Glomerular endothelial cell (primary cell): ENCODE measurements around the gene FASLG. TPM values are rescaled to one million over a fixed set of nuclear protein-coding genes. Genes with fewer than 3 reads are reported as not detected.
"Not testable (repeated sequence)": the region's sequence is repeated elsewhere in the genome, so short reads cannot be mapped to it uniquely, and the experiment has no call there.

Source experiments
- DNase-seq: peaks from one replicate; pipeline ENCODE4 v3.0.0-alpha.2; 2011; ENCODE audit warnings: low read depth, low spot score; ENCODE audit errors: extremely low read depth
- total RNA-seq: library from RNA; depleted of rRNA; stranded (reverse); fragments of >200 nt; gene quantifications from 2 replicates; pipeline ENCODE4 v1.2.3, GENCODE V29; 2015

The FASLG gene
- not detected in 2 replicates for total RNA-seq

GRCh38 chr1:172658871-172659453, at the start of gene FASLG:
Gene FASLG (plus strand): TSS chr1:172659103. CDS start chr1:172659202, 99 bp downstream.
- no peak for DNase-seq

GRCh38 chr1:172609528-172609927, 49.4 kb upstream of the FASLG start:
- no peak for DNase-seq

- no peak for DNase-seq
Observed at GRCh38 chr1:172612478-172612877, 46.4 kb upstream of the FASLG start.

GRCh38 chr1:172613294-172613693, 45.6 kb upstream of the FASLG start:
- no peak for DNase-seq

- DNase-seq: no peak
Observed at GRCh38 chr1:172616195-172616594, 42.7 kb upstream of the FASLG start.

GRCh38 chr1:172616636-172617035, 42.3 kb upstream of the FASLG start:
- no peak for DNase-seq

- DNase-seq: not testable (repeated sequence)
Observed at GRCh38 chr1:172620603-172621002, 38.3 kb upstream of the FASLG start.

- no peak for DNase-seq
Observed at GRCh38 chr1:172622541-172622940, 36.4 kb upstream of the FASLG start.

- no peak for DNase-seq
Observed at GRCh38 chr1:172623748-172624147, 35.2 kb upstream of the FASLG start.

GRCh38 chr1:172626845-172627244, 32.1 kb upstream of the FASLG start:
- no peak for DNase-seq

- DNase-seq: no peak
Observed at GRCh38 chr1:172627702-172628101, 31.2 kb upstream of the FASLG start.

- no peak for DNase-seq
Observed at GRCh38 chr1:172628401-172628800, 30.5 kb upstream of the FASLG start.

- no peak for DNase-seq
Observed at GRCh38 chr1:172629170-172629569, 29.7 kb upstream of the FASLG start.

- DNase-seq: no peak
Observed at GRCh38 chr1:172629638-172630037, 29.3 kb upstream of the FASLG start.

GRCh38 chr1:172630056-172630818, 28.7 kb upstream of the FASLG start:
- no peak for DNase-seq

- no peak for DNase-seq
Observed at GRCh38 chr1:172630868-172631267, 28.0 kb upstream of the FASLG start.

GRCh38 chr1:172637522-172637921, 21.4 kb upstream of the FASLG start:
- DNase-seq: no peak

- DNase-seq: no peak
Observed at GRCh38 chr1:172638249-172638648, 20.7 kb upstream of the FASLG start.

GRCh38 chr1:172638885-172639831, 19.7 kb upstream of the FASLG start:
- DNase-seq: no peak

- DNase-seq: no peak
Observed at GRCh38 chr1:172640111-172640510, 18.8 kb upstream of the FASLG start.

GRCh38 chr1:172641492-172641891, 17.4 kb upstream of the FASLG start:
- no peak for DNase-seq
